GM13976 (cell line): Measurements from ENCODE around the gene ABHD18.
"Not testable (repeated sequence)": the region's sequence is repeated elsewhere in the genome, so short reads cannot be mapped to it uniquely, and the experiment has no call there.

Experiments
- DNase-seq: peaks from one replicate; pipeline ENCODE4 v3.0.0; 2012; ENCODE audit warnings: low spot score
- CTCF ChIP-seq: IDR thresholded peaks from 2 replicates; pipeline ENCODE4 v1.5.1; 2012; ENCODE audit warnings: borderline replicate concordance, mild to moderate bottlenecking; ENCODE audit not compliant: insufficient read depth; ENCODE audit errors: extremely low read depth, missing control alignments, control extremely low read depth
- in situ Hi-C: fragments of 300-500 bp; cut with MboI; formaldehyde crosslinking; loops from one replicate; pipeline ENCODE4 v1.12.0; 2022; ENCODE audit warnings: low sequenced_read_pairs, mixed read lengths, inconsistent platforms; ENCODE audit not compliant: unreplicated experiment

The ABHD18 gene

DNA sequence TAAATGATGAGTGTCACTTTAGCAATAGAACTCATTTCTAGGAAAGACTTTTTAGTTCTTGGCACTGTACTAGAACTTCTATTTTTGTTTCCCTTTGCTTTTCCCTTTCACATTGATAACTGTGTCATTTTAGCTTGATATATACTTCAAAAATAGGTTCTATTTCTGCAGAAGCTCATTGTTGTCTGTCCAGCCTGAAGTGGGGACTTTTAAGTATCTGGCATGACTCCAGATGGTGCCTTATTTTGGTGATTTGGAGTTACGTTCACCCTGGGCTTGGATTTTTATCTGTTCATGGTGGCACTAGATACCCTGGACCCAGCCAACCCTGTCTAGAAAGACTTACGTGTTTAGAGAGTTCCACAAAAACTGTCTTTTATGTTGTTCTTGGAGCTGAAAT is 3.4 kb downstream of the ABHD18 start:
- DNase-seq, result no peak
- TF ChIP-seq CTCF, result no peak
- in situ Hi-C loops, result no loop called here

DNA sequence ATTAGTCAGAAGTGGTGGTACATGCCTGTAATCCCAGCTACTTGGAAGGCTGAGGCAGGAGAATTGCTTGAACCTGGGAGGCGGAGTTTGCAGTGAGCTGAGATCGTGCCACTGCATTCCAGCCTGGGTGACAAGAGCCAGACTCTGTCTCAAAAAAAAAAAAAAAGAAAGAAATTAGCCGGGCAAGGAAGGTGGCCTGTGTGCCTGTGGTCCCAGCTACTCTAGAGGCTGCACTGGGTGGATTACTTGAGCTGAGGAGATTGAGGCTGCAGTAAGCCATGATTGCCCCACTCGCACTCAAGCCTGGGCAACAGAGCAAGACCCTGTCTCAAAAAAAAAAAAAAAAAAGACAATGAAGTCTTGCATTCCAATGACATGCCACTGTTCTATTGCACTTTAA is 5.7 kb downstream of the ABHD18 start:
- in situ Hi-C loops, DNase-seq: not testable (repeated sequence)

DNA sequence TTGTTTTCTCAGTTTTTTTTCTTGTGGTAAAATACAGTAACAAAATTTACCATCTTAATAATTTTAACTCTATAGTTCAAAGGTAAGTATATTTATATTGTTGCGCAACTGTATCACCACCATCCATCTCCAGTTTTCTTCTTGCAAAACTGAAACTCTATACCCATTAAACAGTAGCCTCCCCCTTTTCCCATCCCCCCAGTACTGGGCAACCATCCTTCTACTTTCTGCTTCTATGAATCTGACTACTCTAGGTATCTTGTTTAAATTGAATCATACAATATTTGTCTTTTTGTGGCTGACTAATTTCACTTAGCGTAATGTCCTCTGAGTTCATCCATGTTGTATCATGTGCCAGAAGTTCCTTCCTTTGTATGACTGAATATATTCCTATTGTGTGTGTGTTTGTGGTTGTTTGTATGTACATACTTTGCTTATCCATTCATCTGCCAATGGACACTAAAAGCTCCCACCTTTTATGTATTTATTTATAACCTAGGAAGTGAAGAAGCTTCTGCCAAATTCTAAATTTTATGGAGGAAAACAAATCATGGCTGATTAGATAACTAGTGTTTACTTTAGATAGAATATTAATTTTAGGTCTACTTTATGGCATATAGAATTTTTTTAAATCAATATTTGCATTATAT is 10.0 kb downstream of the ABHD18 start:
- TF ChIP-seq CTCF, result no peak
- in situ Hi-C loops, result no loop called here
- no peak for DNase-seq

DNA sequence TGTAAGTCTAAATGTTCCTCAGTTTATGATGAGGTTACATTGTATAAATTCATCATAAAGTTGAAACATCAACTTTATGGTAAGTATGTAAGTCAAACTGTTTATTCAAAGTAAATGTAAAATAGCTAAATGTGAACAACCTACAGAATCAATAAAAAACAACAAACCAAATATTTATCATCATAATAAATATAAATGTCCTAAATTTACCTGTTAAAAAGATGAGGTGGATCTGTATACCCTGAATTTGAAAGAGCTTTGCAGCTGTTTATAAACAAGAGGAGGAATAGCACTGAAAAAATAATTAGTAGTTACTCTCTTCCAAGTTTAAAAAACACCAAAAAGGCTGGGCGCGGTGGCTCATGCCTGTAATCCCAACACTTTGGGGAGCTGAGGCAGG is 13.7 kb downstream of the ABHD18 start:
- in situ Hi-C loops, result no loop called here
- no peak for TF ChIP-seq CTCF
- DNase-seq, result no peak

- in situ Hi-C loops, result no loop called here
- no peak for DNase-seq
- TF ChIP-seq CTCF, result no peak
Observed at GRCh38 chr4:127982445-127982844, 17.2 kb downstream of the ABHD18 start.

- DNase-seq, result no peak
- in situ Hi-C loops, result no loop called here
- no peak for TF ChIP-seq CTCF
Observed at GRCh38 chr4:127985989-127986388, 20.8 kb downstream of the ABHD18 start.

- DNase-seq, result no peak
- no peak for TF ChIP-seq CTCF
- in situ Hi-C loops, result no loop called here
Observed at GRCh38 chr4:127988638-127989037, 23.4 kb downstream of the ABHD18 start.
